T-helper 17 cell (primary cell): ENCODE data around the gene CAMK1D. TPM values are rescaled to one million over a fixed set of nuclear protein-coding genes. Genes with fewer than 3 reads are reported as not detected.

Experiments
- ATAC-seq: fragments of 150-1000 bp; cut with Tn5 transposase; 2 replicates; pipeline ENCODE4 v1.10.0; 2021; ENCODE audit warnings: mild to moderate bottlenecking, moderate library complexity
- DNase-seq, 3 donors: peaks; one replicate each; pipeline versions ENCODE4 v3.0.0 to v3.0.0-alpha.2; 2020 to 2021
- H3K9me3 ChIP-seq: one replicate; pipeline ENCODE4 v1.7.0; 2013; ENCODE audit warnings: low read length, mild to moderate bottlenecking; ENCODE audit not compliant: control insufficient read depth, poor library complexity, severe bottlenecking
- H3K27ac Mint-ChIP-seq: one replicate; pipeline ENCODE4 v1.8.0; 2022; ENCODE audit warnings: mild to moderate bottlenecking, moderate library complexity, mixed read lengths
- H3K27me3 Mint-ChIP-seq: one replicate; pipeline ENCODE4 v1.8.0; 2022; ENCODE audit warnings: mixed read lengths
- H3K36me3 Mint-ChIP-seq: one replicate; pipeline ENCODE4 v1.8.0; 2022; ENCODE audit warnings: low read depth, mixed read lengths
- H3K4me1 Mint-ChIP-seq: one replicate; pipeline ENCODE4 v1.8.0; 2022; ENCODE audit warnings: mild to moderate bottlenecking, mixed read lengths
- H3K4me3 Mint-ChIP-seq: one replicate; pipeline ENCODE4 v1.8.0; 2022; ENCODE audit warnings: mild to moderate bottlenecking, moderate library complexity, mixed read lengths
- total RNA-seq, 4 donors: library from RNA in 2 of 4; stranded (reverse) in 2 of 4; gene quantifications; one replicate each; pipeline ENCODE4 v1.2.3 and lab custom pipeline; 2022 to 2026

Gene CAMK1D
- total RNA-seq, 2 donors from 2014 or later = 31.1 to 47.3 TPM

- no peak for DNase-seq
- ATAC-seq = no peak
- Mint-ChIP-seq H3K36me3 (peaks cover 5% of the 10 kb centered on the region), H3K4me3 (no peak overlapping the region), H3K4me1 (peaks cover 41% of the 10 kb centered on the region), H3K27me3 (no peaks in the 10 kb centered on the region), H3K27ac (peak overlapping the region; percentile 87)
- peaks cover 6% of the 10 kb centered on the region for H3K9me3 ChIP-seq
Observed at GRCh38 chr10:12589291-12589690, 239.9 kb downstream of the CAMK1D start.

- DNase-seq (no peak), ATAC-seq (no peak)
- Mint-ChIP-seq H3K4me3 (no peak overlapping the region), H3K4me1 (peaks cover 46% of the 10 kb centered on the region), H3K27me3 (no peaks in the 10 kb centered on the region), H3K36me3 (peaks cover 5% of the 10 kb centered on the region), H3K27ac (peak overlapping the region; percentile 97)
- H3K9me3 ChIP-seq = peaks cover 6% of the 10 kb centered on the region
Observed at GRCh38 chr10:12589791-12590190, 240.4 kb downstream of the CAMK1D start.

GRCh38 chr10:12590675-12591659 is 241.6 kb downstream of the CAMK1D start:
- Mint-ChIP-seq H3K4me1 (peaks cover 56% of the 10 kb centered on the region), H3K27ac (peak overlapping the region; percentile 97), H3K36me3 (peaks cover 5% of the 10 kb centered on the region), H3K27me3 (no peaks in the 10 kb centered on the region), H3K4me3 (no peak overlapping the region)
- DNase-seq = no peak
- H3K9me3 ChIP-seq = no peaks in the 10 kb centered on the region
- ATAC-seq = no peak

GRCh38 chr10:12592967-12593366 is 243.6 kb downstream of the CAMK1D start:
- peaks cover 5% of the 10 kb centered on the region for H3K36me3 Mint-ChIP-seq
- no peak overlapping the region for H3K4me3 Mint-ChIP-seq
- ATAC-seq (no peak), DNase-seq (no peak)
- peak overlapping the region; percentile 97 for H3K27ac Mint-ChIP-seq
- H3K4me1 Mint-ChIP-seq = peaks cover 58% of the 10 kb centered on the region
- no peaks in the 10 kb centered on the region for H3K9me3 ChIP-seq
- no peaks in the 10 kb centered on the region for H3K27me3 Mint-ChIP-seq

GRCh38 chr10:12594448-12594944 is 245.1 kb downstream of the CAMK1D start:
- peak; percentile 89 for ATAC-seq
- peak overlapping the region; percentile 97 for H3K27ac Mint-ChIP-seq
- no peaks in the 10 kb centered on the region for H3K27me3 Mint-ChIP-seq
- peak overlapping the region; percentile 74 for H3K4me3 Mint-ChIP-seq
- peaks cover 5% of the 10 kb centered on the region for H3K36me3 Mint-ChIP-seq
- peaks cover 62% of the 10 kb centered on the region for H3K4me1 Mint-ChIP-seq
- H3K9me3 ChIP-seq = no peaks in the 10 kb centered on the region
- DNase-seq = peak in 1 of 3 donors; percentile 32

GRCh38 chr10:12595936-12596576 is 246.7 kb downstream of the CAMK1D start:
- H3K4me3 Mint-ChIP-seq = peak overlapping the region; percentile 68

GRCh38 chr10:12597176-12597575 is 247.8 kb downstream of the CAMK1D start:
- ATAC-seq = no peak
- Mint-ChIP-seq H3K27ac (peak overlapping the region; percentile 97), H3K4me3 (no peak overlapping the region), H3K4me1 (peaks cover 48% of the 10 kb centered on the region), H3K36me3 (peaks cover 4% of the 10 kb centered on the region), H3K27me3 (no peaks in the 10 kb centered on the region)
- no peak for DNase-seq
- H3K9me3 ChIP-seq = no peaks in the 10 kb centered on the region

More at GRCh38 chr10:12595936-12596576, 246.7 kb downstream of the CAMK1D start:
- Mint-ChIP-seq H3K27me3 (no peaks in the 10 kb centered on the region), H3K27ac (peak overlapping the region; percentile 97), H3K4me1 (peaks cover 51% of the 10 kb centered on the region), H3K36me3 (peaks cover 4% of the 10 kb centered on the region)
- DNase-seq (no peak), ATAC-seq (no peak)
- no peaks in the 10 kb centered on the region for H3K9me3 ChIP-seq

- DNase-seq = no peak
- no peaks in the 10 kb centered on the region for H3K27me3 Mint-ChIP-seq
- H3K4me3 Mint-ChIP-seq = peak overlapping the region; percentile 41
- H3K9me3 ChIP-seq = no peaks in the 10 kb centered on the region
- peaks cover 4% of the 10 kb centered on the region for H3K36me3 Mint-ChIP-seq
- peak overlapping the region; percentile 68 for H3K27ac Mint-ChIP-seq
- peaks cover 46% of the 10 kb centered on the region for H3K4me1 Mint-ChIP-seq
- no peak for ATAC-seq
Observed at GRCh38 chr10:12597788-12598765, 248.7 kb downstream of the CAMK1D start.

- H3K4me1 Mint-ChIP-seq = peaks cover 35% of the 10 kb centered on the region
- no peak for DNase-seq
- H3K4me3 Mint-ChIP-seq = no peak overlapping the region
- peak overlapping the region; percentile 22 for H3K27ac Mint-ChIP-seq
- peaks cover 5% of the 10 kb centered on the region for H3K36me3 Mint-ChIP-seq
- no peaks in the 10 kb centered on the region for H3K27me3 Mint-ChIP-seq
- no peaks in the 10 kb centered on the region for H3K9me3 ChIP-seq
- ATAC-seq = no peak
Observed at GRCh38 chr10:12600652-12601051, 251.3 kb downstream of the CAMK1D start.

GRCh38 chr10:12602521-12602920 is 253.2 kb downstream of the CAMK1D start:
- H3K27me3 Mint-ChIP-seq = no peaks in the 10 kb centered on the region
- DNase-seq (no peak), ATAC-seq (no peak)
- peak overlapping the region; percentile 47 for H3K27ac Mint-ChIP-seq
- peaks cover 33% of the 10 kb centered on the region for H3K4me1 Mint-ChIP-seq
- H3K36me3 Mint-ChIP-seq = peaks cover 5% of the 10 kb centered on the region
- H3K9me3 ChIP-seq = no peaks in the 10 kb centered on the region
- H3K4me3 Mint-ChIP-seq = no peak overlapping the region

- Mint-ChIP-seq H3K4me3 (no peak overlapping the region), H3K27me3 (no peaks in the 10 kb centered on the region), H3K4me1 (peaks cover 26% of the 10 kb centered on the region), H3K27ac (no peak overlapping the region), H3K36me3 (peaks cover 5% of the 10 kb centered on the region)
- no peak for ATAC-seq
- H3K9me3 ChIP-seq = no peaks in the 10 kb centered on the region
- DNase-seq = no peak
Observed at GRCh38 chr10:12603766-12604470, 254.6 kb downstream of the CAMK1D start.
